ENCODE data around the gene ZNRF1.
"Not testable (repeated sequence)": the region's sequence is repeated elsewhere in the genome, so short reads cannot be mapped to it uniquely, and the experiment has no call there.

DNA sequence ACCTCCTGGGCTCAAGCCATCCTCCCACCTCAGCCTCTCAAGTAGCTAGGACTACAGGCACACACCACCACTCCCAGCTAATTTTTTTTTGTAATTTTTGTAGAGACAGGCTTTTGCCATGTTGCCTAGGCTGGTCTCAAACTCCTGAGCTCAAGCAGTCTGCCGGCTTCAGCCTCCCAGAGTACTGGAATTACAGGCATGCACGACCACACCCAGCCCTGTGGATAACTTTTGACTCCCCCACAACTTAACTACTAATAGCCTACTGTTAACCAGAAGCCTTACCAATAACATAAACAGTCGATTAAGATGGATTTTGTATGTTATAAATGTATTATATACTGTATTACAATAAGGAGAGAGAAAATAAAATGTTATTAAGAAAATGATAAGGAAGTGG, 92.8 kb downstream of the ZNRF1 start:
- TF ChIP-seq CTCF, POLR2A, POLR2AphosphoS5, EP300 (IDR thresholded peaks at IDR 0.05): not testable (repeated sequence)
